Measurements from ENCODE around the gene RGS6.

DNA sequence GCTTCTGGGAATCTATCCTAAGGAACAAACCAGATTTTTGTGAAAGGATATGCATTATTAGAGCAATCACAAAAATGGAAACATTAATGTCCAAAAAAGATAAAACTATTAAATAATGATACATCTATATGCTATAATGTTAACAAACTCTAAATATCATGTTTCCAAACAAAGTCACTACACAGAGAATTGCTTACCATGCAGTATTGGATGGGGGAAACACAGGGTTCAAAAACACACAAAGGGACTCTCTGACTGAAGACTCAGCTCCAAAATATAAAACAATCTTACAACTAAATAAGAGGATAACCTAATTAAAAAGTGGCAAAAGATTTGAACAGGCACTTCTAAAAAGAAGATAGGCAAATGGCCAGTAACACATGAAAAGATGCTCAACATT lies 657.4 kb downstream of the RGS6 start:
- TF ChIP-seq CTCF (conservative IDR thresholded peaks at IDR 0.05; ENCODE audit: low read length) (no peak), EZH2phosphoT487 (IDR thresholded peaks at IDR 0.05; ENCODE audit: borderline replicate concordance, low read depth, low read length) (no peak)

All from OCI-LY7 (cell line).